GM18499 (cell line): ENCODE measurements around the gene MUS81.
"Not testable (repeated sequence)": the region's sequence is repeated elsewhere in the genome, so short reads cannot be mapped to it uniquely, and the experiment has no call there.

Source experiments
- ATAC-seq: cut with Tn5 transposase; IDR thresholded peaks from one replicate; pipeline ENCODE4 v1.9.1; 2021; ENCODE audit warnings: moderate number of reproducible peaks; ENCODE audit not compliant: insufficient read depth, unreplicated experiment

Gene MUS81, protein sequence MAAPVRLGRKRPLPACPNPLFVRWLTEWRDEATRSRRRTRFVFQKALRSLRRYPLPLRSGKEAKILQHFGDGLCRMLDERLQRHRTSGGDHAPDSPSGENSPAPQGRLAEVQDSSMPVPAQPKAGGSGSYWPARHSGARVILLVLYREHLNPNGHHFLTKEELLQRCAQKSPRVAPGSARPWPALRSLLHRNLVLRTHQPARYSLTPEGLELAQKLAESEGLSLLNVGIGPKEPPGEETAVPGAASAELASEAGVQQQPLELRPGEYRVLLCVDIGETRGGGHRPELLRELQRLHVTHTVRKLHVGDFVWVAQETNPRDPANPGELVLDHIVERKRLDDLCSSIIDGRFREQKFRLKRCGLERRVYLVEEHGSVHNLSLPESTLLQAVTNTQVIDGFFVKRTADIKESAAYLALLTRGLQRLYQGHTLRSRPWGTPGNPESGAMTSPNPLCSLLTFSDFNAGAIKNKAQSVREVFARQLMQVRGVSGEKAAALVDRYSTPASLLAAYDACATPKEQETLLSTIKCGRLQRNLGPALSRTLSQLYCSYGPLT

DNA sequence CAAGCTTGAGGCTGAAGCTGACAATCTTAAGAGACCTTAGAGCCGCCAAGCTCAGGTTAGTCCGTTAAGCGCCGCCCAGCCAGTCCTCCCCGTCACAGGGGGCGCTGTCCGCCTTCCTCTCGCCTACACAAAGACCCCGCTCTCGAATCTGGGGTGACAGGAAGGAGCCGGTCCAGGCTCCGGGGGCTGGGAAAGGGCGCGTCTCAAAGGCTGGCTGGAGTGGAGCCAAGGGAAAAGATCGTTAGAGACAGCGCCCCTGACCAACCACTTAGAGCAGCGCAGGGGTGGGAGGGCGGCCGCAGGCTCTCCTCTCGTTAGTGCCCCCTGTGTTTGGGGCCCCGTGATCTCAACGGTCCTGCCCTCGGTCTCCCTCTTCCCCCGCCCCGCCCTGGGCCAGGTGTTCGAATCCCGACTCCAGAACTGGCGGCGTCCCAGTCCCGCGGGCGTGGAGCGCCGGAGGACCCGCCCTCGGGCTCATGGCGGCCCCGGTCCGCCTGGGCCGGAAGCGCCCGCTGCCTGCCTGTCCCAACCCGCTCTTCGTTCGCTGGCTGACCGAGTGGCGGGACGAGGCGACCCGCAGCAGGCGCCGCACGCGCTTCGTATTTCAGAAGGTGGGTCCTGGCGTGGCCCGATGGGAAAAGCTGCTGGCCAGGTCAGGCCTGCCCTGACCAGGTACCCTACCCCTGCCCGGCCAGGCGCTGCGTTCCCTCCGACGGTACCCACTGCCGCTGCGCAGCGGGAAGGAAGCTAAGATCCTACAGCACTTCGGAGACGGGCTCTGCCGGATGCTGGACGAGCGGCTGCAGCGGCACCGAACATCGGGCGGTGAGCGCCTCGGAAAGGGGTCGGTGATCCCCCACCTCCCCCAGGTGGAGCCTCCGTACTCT is at the start of gene MUS81:
Gene MUS81, plus strand, starts transcription at position 156 of the 887 bp plus-strand sequence. Its CDS starts 321 bp downstream, at position 477.
- no peak for ATAC-seq

DNA sequence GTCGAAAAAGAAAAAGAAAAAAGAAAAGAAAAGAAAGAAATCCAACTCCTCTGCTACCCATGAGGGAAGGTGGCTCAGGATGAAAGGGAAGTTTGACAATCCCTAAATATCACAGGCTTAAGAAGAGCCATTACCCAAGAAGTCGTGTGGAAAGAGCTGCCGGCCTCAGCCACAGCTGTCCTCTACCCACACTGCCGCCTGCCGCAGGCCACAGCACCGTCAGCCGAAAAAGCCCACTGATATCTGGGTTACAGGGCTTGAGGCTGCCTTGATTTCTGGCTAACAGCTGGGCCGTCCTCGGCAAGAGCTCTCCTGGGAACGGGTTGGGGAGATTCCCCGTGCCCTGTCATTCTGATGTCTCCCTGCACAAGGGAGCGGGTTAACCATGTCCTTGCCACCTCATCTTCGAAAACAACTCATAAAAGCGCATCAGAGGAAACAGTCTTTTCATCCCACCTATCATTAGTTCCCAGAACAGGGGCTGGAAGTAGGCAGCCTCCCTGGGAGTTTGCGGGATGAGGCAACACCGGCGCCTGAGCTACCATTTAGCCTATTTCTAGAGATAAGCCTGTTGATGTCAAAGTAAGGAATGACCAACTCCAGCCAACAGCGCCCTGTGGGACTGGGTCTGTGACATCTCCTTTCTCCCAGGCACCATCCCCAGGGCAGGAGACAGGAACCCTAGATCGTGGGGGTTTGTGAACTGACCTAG is 48.3 kb upstream of the MUS81 start:
- ATAC-seq = no peak

DNA sequence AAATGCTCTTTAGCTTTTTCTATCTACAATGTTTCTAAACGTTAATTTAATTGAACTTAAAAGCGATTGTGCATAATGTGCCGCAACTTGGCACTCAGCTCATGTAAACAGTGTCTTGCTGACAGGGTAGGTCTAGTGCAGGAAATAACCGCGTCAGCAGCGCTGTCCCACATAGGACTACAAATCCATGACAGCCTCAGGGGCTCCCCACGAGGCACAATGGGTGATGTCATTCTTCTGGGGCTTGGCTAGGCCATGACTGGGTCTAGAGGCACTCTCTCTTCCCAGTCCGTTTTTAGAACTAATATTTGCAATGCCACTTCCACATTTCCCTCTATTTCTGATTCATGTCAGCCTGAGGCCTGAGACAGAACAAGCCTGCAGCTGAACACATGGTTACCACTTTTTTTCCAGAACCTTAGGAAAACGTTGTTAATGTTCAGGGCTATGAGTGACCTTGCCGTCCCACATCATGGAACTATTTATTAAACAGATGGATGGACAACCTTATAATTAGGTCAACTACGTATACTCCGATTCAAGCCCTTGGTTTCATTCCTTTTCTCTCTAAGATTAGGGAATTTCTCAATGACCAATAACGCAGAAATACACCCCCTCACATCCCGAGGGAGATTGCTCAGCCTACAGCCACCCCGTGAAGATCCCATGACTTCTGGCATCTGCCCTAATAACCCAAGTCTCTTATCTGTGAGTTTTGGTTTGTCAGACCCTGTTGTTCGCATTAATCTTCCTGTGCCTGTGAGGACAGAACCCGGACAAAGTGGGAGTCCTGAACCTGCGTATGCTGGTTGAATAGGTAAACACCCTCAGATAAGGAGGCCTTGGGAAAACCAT is 45.9 kb upstream of the MUS81 start:
- ATAC-seq = no peak

DNA sequence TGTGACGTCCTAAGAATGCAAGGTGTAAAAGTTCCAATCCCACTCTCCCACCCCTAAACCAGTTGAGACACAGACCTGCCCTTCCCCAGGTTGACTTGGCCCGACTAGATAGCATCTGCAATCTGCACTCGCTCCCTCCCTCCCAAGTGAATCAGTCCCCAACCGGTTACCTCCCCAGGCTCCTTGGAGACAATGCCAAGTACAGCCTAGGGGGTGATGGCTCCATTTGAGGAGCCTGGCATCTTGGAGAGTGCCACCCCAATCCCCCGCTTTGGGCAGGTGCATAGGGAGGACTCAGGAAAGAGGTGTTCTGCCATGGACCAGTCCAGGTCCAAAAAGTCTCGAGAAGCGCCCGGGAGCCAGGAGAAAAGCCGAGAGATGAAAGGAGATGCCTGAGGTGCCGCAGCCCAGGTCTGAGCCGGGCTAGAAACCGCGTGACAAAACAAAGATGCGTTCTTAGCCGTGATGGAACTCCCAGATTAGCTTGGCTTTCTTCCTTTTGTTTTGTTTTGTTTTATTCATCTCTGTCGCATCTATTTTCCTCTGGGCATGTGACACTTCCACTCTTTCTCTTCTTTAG is 45.2 kb upstream of the MUS81 start:
- no peak for ATAC-seq

DNA sequence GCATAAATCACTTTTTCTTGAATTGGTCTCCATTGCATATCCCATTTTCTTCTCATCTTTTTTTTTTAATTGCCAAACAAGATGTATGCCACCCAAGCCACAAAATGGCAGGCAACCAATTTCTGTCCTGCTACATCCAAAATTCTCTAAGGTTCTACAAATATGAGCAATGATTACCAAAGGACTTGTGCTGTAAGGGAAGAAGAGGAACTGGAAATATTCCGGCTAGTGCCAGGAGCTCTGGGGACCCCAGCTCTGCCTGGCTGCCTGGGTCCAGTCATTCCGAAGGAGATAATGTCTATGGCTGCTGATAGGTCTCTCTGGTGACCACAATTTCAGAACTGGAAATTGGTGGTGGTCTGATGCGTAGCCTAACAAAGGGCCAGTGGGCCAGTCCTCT is 43.5 kb upstream of the MUS81 start:
- ATAC-seq = no peak

DNA sequence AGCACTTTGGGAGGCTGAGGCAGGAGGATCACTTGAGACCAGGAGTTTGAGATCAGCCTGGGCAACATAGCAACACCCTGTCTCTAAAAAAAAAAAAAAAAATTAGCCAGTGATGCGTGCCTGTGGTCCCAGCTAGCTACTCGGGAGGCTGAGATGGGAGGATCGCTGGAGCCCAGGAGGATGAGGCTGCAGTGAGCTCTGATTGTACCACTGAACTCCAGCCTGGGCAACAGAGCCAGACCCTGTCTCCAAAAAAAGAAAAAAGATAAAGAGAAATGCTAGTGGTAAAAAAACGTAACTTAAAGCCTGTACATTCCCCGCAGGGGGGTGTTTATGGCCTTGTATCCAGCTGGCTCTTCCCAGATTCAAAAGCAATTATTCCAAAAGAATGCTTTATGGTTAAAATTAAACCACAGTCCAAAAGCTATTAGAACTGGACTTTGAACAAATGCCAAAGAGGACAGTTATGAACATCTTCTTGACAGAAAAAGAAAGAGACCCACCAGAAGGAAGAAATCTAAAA is 42.9 kb upstream of the MUS81 start:
- no peak for ATAC-seq

DNA sequence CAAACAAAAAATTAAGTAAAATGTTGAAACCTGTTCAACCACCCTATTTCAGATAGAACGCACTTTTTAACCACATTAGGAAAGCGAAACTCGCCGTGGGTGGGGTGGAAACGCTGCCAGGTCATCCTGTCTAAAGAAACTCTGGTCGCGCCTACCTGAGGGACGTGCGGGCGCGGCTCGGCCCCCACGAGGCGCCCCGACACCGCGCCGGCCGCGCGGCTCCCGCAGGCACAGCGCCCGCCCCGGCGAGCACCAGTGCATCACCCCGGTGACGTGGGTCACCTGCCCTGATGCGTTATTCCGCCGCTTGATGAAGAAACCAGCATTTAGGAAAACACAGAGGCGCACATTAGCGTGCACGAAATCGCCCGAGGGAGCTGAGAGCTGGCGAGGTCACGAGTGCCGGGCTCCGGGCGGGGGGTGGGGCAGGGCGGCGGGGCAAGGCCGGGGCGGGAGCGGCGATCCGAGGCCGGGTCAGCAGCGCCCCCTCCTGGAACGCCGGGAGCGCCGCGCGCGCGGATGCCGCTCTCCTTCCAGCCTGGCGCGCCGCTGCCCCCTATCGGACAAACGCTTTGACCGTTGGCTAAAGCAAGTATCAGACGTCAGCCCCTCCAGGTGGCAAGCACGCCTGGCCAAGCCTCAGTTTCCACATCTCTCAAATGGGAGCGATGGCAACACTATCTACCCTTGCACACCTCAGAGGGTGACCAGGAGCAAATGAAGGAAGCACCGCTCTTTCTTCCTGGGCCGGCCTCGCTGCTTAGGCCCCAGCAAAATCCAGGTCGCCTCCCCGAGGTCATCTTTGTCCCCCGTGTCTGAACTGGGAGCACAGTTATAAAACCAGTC is 42.2 kb upstream of the MUS81 start:
- ATAC-seq = peak; percentile 62

DNA sequence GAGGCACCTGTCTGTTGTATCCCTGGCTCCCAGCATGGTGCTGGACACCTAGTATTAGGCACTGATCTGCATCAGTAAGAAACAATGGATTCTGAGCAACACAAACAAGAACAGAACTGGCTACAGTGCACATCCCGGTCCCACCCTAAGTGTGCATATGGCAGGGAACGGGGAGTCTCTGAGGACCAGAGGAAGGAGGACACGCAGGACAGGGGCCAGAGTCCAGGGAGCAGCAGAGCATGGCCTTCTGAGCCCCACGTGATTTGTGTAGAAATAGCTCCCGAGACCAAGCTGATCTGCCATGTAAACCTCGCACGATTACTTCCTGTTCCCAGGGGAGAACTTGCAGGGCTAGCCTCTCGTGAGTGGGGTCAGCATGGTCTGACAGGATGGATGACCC is 39.1 kb upstream of the MUS81 start:
- no peak for ATAC-seq

DNA sequence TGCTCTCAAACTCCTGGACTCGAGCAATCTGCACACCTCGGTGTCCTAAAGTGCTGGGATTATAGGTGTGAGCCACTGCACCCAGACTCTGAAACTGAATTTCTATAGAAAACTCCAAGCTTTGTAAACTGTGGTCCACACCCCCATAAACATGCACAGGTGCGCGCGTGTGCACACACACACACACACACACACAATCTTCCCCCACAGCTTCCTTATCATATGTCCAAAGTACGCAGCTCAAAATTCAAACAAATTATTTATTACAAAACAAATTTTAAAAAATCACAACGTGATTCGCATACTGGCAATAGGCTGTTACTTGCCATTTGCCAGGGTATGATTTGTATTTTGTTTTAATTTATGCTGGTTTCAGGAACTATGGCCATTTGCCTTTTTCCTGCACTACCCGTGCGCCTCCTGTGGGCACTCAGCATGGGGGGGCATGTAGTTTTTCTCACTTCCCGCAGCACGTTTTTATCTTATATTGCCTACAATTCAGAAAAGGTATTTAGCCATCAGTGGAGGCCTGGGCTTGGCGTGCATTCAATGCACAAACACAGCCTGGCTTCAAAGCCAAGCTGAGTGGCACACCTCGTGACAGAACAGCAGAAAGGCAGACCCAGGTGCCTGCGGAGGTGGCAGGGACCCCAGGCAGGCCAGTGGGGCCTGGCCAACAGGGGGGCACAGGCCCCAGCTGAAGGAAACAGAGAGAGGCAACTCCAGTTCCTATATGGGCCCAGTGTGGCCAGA is 37.3 kb upstream of the MUS81 start:
- ATAC-seq = no peak

DNA sequence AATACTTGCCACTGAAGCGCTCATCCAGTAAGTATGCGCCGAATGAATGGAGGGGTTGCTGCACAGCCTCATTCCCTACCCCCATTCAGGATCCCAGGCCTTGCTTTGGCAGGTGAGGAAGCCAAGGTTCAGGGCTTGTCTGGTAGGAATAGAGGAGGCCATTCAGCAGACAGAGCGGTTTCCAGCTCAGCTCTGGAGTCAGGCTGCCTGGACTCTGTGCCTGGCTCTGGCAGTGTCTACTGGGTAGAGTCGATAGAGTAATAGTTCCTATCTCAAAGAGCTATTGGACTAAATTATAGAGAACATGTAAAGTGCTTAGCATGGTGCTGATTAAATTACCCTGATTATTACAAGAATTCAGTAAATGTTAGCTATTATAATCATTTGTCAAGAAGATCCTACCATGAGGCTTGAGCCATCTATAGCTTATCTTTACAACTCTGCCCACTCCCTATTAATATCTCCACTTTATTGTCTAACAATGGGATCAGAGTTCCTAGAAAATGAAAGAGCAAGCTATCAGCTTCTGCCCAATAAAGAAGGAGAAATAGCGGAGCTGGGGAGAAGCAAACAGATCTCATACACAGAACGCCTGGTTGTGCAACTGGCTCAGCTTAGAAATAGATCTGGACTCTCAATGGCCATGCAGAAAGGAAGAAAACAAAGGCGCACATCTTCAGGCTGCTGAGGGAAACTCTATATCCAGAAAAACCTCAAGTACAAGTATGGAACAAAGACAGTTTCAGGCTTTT is 33.1 kb upstream of the MUS81 start:
- no peak for ATAC-seq

DNA sequence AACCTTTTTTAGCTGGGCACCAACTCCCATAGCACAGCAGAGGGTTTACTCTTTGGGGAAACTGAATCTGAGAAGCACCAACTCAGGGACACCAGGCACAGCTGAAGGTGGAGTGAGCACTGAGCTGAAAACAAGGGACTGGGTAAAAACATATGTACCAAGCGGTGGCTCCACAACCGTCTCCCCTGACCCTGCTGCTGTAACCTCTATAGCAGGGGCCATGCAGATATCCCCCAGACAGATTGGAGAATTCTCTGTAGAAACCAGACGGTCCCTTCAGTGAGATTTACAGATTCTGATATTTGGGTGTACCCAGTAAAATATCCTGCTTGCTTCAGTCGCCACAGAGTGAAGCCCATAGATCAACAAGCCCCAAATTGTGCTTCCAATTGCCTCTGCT is 30.8 kb upstream of the MUS81 start:
- no peak for ATAC-seq

DNA sequence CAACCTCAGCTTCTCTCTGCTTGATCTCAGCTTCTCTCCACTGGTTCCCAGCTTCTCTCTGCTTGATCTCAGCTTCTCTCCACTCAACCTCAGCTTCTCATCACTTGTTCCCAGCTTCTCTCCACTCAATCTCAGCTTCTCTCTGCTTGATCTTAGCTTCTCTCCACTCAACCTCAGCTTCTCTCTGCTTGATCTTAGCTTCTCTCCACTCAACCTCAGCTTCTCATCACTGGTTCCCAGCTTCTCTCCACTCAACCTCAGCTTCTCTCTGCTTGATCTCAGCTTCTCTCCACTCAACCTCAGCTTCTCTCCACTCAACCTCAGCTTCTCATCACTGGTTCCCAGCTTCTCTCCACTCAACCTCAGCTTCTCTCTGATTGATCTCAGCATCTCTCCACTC is 28.0 kb upstream of the MUS81 start:
- not testable (repeated sequence) for ATAC-seq

DNA sequence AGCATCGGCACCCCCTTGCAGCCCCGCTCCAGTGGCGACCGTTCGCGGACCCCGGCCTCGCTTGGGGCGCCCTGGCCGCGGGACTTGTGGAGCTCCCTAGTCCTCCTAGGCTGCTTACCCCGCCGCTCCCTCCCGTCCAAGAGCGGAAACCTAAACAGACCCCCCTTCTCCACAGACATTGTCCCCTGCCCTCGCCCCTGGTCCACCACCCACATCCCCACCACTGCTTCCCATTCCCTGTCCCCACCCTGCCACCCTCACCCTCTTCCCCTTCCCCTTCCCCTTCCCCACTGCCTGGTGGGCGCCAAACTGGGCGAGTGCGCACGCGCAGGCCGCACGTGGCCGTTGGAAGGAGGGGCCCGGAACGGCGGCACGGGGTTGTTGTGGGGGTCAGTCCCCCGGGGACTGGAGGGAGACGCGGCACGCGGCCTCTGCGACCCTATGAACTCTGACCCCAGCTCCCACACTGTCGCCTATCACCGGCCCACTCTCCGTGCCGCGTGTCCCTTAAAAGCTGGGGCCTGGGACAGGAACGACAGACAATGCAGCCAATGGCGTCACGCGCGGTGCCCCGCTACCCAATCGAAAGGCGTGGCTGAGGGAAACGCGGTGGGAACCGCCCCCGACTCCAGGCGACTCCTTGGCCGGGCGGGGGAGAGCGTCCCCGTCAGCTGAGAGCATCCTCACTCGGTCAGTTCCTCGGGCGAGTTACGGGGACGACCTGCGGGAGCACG is 26.8 kb upstream of the MUS81 start, which contains the start of gene SNX32:
Gene SNX32, plus strand, starts transcription at position 667 of the 734 bp plus-strand sequence. CDS start 103 bp downstream, outside the sequence.
- ATAC-seq = no peak

DNA sequence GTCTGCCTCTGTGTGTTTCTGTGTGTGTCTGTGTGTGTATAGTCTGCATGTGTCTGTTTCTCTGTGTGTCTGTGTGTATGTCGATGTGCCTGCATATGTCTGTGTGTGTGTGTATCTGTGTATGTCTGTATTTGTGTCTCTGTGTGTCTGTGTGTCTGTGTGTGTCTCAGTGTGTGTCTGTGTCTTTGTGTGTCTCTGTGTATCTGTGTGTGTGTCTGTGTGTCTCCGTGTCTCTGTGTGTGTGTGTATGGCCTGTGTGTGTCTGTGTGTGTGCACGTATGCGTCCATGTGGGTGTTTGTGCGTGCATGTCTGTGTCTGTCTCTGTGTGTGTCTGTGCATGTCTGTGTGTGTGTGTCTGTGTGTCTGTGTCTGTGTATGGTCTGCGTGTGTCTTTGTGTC is 26.0 kb upstream of the MUS81 start:
- ATAC-seq = no peak

DNA sequence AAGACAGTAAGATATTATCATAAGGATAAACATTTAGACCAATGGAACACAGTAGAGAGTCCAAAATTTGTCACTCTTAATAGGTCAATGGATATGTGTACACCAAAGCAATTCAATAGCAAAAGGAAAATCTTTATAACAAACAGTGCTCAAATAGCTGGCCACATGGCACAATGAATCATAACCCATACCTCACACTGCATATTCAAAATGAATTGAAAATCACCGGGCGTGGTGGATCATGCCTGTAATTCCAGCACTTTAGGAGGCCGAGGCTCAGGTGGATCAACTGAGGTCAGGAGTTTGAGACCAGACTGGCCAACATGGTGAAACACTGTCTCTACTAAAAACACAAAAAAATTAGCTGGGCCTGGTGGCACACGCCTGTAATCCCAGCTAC is 18.1 kb upstream of the MUS81 start:
- ATAC-seq = no peak

DNA sequence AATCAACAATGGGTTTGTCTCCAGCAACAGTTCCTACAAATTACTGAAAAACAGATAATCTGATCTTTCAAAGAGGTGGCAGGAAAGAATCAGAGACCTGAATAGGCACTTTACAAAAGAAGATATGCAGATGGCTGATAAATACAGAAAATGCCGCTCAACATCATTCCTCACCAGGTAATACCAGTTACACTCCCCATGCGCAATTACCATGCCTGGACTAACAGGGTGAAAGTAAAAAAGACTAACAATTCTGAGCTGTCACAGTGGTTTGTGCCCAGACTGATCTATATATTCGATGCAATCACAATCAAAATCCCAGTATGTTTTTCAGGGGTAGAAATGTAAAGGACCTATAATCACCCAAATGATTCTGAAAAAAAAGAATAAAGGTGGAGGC is 16.4 kb upstream of the MUS81 start:
- no peak for ATAC-seq
